EH (cell line): Measurements from ENCODE around the gene NDUFV3.
"Not testable (repeated sequence)": the region's sequence is repeated elsewhere in the genome, so short reads cannot be mapped to it uniquely, and the experiment has no call there.

Experiments used
- DNase-seq: peaks from one replicate; pipeline ENCODE4 v3.0.0-alpha.2; 2015; ENCODE audit warnings: low read depth

NDUFV3 gene

DNA sequence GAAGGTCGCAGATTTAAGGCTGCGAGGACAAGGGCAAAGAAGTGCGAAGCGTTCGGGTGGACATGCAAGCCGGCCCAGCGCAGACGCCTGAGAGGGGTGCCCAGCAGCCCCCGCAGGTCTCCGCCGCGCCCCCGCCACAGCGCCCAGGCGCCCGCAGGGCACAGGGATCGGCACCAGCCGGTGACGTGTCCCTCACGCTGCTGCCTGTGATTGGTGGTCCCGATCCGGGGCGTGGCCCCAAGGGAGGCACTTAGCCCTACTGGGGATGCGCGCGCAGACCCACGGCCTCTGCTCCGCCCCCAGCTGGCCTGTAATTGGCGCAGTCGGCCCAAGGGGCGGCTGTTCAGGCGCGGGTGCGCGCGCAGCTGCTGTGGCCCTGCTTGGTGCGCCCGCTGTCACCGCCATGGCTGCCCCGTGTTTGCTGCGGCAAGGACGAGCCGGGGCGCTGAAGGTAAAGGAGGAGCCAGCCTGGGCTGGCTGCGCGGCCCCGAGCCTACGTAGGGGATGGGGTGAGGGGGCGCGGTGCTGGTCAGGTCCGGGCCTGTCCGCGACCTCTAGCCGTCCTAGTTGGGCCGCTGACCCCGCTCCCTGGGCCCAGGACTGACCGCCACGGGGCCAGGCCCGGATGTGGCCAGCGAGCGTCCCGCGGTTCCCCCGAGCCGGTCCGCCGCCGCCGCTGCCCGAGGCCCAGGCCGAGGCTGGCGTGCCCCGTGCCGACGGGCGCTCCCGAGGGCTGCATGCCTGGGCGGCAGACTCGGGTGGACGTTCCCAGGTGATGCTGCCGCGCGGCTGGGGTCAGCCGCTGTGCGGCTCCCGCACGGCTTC is at the start of gene NDUFV3:
TSS of gene NDUFV3 (plus strand) at position 379 of the 825 bp plus-strand sequence. CDS start at position 404, 25 bp downstream.
- peak; percentile 99 for DNase-seq

DNA sequence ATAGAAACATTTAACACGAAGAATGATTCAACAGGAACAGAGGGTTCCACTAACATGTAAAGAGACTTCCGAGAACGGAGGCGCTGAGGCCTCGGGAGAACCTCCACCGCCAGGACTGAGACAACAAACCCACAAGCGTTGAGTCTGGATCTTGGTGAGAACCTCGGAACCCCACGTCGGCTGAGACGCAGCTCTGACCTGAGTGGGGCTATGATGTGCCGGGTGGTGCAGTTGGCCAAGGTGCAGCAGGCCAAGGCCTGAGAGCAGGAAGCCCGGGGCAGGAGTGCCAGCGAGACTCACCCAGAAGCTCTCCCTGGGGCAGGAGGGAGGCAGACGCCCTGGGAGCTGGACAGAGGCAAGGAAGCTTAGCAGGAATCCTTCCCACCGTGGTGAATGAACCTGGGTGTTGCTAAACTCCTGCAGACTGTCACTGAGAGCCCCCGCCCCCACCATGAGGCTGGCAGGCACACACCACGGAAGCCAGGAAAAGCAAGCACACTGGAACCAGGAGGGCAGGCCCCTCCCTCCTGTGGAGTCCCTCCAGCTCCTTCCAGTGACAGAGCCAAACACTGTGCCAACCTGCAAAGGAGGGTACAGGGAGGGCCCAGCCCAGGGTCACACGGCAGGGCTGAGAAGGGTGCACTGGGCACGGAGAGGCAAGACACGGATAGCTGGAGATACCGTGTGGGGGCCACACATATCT is 48.5 kb upstream of the NDUFV3 start:
- no peak for DNase-seq

DNA sequence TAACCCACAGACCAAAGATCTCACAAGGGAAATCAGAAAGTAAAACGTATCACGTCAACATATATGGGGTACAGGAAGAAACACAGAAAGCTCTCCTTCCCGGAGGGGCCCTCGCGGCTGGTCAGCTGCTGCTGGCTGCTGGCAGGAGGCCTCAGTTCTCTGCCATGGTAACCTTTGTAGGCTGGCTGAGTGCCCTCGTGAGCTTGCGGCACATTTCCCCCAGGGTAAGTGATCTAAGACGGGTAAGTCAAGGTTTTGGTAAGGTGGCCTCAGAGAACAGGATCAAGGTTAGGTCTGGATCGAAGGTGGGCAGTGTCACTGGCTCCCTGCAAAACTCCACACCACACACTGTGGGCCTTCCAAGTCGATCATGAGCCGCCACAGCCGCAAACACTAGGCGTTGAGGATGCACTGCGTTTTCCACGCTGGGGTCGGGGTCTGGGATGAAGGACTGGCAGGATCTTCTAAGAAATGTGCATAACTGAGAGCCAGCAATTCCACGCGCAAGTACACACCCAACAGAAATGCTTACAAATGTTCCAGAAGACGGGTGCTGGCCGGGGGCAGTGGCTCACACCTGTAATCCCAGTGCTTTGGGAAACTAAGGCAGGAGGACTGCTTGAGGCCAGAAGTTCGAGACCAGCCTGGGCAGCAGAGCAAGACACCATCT is 47.7 kb upstream of the NDUFV3 start:
- no peak for DNase-seq

DNA sequence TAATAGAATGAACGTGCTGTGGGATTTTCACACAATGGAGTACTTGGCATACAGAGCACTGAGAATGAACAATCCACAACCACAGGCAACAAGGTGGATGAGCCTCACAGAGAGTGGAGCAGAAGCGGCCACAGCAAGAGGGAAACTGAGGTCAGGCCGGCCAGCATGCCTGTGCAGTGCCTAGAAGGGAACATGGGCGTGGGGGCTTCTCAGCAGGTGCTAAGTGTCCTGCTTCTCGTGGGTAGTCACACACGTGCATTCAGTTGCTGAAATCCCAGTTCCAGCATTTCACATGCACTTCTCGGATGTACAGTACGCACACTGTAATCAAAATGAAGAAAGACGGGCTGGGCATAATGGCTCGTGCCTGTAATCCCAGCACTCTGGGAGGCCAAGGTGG is 46.9 kb upstream of the NDUFV3 start:
- DNase-seq = no peak

DNA sequence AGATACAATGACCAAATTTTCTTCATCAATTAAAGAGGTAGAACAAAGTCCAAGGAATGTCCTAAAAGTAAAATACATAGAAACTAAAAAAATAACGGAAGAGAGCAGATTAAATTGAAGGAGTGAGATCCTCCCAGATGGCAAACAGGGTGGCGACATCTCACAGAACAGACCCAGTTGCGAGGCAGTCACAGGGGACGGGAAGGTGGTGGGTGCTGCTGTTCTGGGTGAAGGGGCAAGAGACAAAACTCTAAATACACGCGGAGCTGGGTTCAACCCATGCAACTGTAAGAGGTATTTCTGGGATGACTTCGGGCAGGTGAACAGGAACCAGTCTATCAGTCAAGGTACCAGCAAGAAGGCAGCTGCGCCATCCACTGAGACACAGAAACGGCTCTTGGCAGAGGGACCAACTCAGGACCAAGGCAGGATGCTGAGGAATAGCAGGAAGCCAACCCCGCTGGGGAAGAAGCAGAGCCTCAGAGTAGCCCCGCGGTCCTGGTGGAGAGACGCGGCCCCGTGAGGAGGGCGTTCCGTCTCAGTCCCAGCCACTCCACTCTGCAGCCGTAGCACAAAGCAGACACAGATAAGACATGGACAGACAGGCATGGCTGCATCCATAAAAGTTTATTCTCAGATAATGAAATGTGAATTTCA is 45.9 kb upstream of the NDUFV3 start:
- no peak for DNase-seq

DNA sequence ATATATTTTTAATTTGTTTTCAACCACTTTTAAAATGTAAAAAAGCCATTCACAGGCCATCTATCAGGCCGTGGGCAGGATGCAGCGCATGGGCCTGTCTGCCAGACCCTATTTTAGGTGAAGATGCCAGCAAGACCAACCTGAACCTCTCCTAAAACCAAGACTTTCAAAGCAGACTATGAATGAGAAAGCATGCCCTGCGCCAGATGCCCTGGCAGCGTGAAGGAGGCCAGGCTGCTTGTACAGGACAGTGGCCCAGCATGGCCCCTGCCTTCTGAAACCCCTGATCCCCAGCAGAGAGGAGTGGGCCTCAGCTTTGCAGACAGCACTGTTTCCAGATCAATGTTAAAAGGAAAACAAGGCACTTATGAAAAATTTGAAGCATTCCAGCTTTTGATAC is 45.4 kb upstream of the NDUFV3 start:
- DNase-seq = no peak

DNA sequence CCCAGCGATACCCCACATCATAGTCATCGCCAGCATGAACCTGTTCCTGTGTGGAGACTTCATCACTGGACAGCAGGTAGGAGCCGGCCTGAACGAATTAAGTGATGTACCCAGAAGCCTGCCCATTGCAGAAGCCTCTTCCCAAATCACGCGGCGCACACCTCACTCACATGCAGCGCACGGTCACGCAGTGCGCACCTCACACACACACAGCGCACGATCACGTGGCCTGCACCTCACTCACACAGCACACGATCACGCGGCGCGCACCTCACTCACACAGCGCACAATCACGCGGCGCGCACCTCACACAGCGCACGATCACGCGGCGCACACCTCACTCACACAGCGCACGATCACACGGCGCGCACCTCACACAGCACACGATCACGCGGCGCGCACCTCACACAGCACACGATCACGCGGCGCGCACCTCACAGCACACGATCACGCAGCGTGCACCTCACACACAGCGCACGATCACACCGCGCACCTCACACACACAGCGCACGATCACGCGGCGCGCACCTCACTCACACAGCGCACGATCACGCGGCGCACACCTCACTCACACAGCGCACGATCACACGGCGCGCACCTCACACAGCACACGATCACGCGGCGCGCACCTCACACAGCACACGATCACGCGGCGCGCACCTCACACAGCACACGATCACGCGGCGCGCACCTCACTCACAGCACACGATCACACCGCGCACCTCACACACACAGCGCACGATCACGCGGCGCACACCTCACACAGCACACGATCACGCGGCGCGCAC is 44.8 kb upstream of the NDUFV3 start:
- not testable (repeated sequence) for DNase-seq

DNA sequence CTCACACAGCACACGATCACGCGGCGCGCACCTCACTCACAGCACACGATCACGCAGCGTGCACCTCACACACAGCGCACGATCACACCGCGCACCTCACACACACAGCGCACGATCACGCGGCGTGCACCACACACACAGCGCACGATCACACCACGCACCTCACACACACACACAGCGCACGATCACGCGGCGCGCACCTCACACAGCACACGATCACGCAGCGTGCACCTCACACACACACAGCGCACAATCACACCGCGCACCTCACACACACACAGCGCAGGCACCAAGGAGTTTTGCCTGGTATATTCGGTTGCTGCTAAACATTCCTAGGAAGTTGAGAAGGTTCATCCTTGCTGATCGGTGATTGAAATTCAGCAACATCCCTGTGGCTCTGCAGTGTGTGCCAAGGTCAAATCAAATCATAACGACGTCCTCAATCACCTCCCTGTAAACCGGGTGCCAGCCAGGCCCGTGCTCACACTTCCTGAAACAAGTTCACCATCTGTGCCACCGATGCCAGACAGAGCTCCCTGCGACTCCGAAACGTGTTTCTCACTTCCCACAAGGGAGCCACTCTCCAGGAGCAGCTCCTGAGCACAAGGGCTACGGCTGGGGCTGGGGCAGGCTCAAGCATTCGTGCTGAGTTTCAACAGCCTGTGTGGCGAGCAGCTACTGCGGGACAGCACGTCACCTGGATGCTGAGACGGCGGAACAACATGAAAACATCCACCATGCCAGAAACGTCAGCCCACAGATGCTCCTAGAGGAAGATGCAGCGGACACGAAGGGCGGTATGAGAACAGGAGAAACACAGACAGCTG is 44.0 kb upstream of the NDUFV3 start:
- DNase-seq = no peak

DNA sequence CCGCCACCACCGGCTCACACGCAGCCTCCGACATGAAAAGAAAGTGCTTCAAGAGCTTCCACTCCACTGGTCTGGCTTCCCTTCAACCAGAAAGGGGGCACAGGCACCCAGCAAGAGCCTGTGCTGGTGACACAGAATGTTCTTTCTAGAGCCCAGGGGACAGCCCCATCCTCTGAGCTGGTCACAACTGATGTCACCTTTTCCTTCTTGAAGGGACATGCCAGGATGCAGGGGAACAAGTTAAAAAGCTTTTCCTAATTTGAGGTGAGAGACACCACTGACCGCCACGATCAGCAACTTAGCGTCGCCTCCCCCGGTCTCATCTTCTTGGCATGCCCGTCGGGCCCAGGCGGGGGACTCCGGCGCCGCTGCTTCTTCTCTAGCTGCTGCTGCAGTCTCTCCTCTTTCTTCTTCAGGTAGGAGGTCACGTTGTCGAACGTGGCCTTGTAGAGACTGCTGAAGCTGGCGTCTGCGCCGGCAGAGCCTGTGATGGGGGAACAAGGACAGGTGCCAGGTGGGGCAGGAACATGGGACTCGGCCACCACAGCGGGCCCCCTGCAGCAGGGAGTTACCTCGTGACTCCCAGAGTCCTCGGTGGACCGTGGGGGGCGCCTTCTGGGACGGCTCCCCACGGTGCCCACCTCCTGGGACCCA is 43.2 kb upstream of the NDUFV3 start:
- DNase-seq = no peak

DNA sequence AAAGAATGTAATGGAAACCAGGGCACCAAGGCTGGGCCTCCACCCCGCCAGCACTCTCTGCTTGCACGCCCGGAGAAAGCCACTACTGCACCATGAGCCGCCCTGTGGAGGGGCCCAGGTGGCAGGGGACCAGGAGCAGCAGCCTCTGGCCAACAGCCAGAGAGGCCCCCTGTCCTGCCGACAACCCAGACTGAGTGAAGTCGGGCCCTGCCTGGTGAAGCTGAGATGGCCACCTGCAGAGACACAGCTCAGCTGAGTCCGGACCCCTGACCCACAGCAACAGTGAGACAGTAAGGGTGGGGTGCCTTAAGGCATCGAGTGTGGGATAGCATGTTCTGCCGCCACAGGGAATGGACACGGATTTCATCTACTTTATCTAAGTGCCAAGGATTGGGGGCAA is 42.6 kb upstream of the NDUFV3 start:
- DNase-seq = no peak

DNA sequence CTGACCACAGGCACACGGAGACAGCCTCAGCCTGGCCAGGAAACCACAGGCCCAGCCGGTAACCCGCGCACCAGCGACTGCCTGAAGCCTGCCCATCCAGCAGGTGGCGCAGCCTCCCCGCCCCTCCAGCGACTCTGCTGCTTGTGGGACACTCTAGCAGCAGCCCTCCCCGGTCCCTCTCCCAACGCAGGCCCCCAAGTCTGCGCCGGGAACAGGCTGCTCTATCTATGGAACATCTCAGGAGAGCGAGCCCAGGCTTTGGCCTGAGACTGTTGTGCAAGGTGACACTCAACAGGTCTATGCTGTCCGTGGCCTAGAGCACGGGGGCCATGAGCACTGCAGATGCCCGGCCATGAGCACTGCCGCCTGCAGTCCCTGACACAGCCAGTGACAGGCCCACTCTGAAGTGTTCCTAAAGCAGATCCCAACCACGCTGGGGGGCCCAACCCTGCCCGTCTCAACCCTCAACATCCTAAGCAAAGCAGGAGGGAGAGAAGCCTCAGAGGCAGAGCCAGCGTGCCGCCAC is 42.2 kb upstream of the NDUFV3 start:
- DNase-seq = no peak

DNA sequence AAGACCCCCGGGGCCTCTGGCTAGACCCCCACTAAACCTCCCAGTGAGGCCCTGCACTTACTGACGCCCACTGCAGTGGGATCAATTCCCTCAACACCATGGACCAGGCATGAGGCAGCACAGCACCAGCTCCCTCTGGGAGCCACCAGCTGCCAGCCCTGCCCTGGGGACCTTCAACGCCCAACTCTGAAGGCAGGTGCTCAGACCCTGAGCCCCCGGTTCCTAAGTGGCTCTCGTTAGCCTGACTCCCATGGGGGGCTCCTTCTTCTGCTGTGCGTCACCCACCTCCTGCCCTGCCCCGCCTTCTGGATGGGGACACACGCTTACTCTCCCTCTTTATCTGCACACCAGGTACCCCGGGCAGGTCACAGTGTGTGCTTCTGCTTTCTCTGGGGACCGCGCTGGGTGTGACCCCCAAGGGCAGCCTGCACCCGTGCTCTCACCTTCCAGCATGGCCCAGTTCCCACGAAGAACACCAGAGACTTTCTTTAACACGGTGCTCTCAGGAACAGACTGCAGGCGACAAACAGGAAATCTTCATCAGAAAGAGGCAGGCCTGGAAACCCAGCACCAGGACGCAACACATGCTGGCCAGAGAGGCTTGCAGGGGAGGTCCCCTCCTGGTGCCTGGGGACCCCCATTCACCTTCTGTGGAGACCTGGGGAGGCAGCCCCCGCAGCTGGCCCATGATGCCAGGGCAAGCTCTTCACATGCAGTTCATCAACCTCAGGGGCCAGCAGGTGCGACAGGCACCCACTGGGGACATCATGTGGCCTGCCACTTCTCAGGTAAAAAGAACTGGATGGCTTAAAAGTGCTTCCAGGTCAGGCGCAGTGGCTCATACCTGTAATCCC is 41.1 kb upstream of the NDUFV3 start:
- no peak for DNase-seq

DNA sequence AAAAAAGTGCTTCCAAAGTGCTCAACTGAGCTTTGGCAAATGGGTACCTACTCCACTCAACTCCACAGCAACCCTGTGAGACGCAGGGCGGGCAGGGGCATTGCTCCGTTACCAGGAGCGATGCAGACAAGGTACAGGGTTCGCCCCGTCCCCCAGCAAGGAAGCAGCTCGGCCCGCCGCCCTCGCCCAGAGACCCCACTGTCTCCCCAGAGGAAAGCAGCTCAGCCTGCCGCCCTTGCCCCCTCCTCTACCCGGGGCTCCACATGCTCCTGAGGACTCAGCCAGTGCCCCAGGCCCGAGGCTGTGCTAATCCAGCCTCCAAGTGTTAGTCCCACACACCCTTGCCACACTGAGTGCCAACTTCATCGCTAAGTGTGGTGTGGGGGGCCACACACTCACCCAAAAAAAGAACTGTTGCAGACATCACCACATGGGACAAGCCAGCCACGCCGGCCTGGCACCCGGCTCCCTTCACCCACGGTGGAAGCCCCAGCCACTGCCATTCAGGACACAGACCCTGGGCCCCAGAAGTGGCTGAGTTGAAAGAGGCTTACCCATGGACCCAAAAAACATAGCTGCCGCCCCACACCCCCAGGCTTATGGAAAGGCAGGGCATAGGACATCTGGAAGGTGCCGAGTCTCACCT is 40.1 kb upstream of the NDUFV3 start:
- DNase-seq = no peak

DNA sequence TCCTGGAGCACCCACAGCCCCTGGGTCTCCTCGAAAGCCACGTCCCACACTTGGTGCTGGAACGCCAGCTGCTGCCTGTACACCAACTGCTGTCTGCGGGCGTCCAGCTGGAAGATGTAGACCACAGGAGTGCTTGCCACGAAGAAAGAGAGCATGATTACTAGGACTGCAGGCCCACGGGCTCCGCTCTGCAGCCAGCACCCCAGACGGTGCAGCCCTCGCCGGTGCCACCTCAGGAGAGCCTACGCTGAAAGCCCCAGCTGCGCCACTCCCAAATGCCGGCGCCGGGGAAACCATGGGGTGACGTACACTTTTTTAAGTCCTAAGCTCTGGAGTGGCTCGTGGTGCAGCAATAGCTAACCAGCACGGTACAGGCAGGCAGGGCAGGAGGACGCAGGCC is 39.5 kb upstream of the NDUFV3 start:
- no peak for DNase-seq

DNA sequence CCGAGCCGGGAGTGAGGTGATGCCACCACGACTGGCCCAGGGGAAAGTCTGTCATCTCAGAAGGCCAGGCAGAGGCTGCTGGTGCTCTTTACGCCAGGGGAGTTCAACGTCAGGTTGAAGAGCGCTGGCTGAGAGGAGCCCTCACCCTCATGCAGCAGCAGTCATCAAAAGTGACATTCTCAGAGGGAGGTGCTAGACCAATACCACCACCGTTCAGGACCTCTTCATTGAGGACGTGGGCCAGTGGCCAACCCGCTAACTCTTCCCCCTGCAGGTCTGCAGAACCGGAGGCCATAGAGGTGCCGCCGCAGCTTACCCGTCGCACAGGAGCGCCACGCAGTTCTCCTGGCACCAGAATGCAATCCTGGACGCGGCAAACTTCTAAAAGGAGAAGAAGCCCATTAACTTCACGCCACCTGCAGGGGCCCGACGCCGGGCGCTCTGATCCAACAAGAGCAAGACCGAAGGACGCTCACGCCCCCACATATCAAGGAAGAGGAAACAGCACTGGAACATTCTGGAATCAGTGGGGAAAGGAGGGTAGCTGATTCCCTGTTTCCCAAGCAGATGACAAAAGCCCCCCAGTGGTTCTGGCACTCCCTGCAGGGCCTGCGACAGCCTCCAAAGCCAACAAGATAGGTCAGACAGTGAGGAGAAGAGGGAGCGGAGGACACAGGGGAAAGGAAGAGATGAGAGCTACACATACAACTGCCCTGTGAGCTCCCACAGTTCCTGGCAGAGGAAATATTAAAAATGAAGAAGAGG is 38.7 kb upstream of the NDUFV3 start:
- DNase-seq = no peak

DNA sequence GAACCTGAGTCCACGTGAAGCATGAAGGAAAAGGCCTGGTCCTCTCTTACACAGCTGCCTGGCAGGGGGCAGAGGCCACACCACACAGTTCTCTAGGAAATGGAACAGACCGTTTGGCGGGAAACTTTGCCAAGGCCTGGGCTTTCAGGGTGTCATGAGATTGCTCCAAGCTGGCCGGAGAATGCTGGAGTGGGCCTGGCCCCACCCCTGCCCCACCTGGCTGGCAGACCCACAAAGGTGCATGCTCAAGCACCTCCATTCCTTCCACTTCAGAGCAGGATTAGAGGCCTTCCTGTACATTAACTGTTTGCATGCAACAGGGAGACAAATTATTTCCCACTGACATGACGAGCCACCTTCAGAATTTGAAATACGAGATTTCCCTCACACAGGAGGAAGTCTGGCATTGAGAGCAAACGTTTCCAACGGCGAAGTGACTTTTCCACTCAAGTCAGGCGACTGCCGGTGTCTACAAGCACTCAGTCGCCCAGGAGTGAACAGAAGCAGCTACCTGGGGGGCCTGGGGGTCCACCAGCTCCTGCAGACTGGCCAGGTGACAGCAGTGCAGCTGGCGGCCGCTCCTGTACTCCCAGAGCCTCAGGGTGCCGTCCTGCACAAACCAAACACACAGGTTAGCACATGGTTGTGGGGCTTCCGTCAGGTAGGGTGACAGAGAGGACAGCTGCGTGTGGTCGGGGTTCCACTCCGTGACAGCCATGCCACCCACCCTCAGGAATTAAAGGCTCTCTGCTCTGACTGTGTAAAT is 37.8 kb upstream of the NDUFV3 start:
- no peak for DNase-seq

DNA sequence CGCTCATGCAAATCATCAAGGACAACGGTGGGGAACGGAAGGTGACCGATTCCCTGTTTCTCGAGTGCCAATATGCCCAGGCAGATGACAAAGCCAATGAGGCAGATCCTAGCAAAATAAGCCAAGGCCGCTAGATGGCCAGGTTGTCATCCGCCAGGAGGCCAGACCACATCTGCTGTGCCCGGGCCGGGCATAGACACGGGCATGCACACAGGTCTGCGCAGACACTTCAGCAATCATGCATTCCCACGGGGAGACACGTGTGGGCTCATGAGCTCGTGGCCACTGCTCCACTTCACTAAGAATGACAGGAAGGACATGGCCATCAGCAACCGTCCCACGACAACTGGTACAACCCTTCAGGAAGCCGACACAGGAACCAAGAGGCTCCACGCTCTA is 37.2 kb upstream of the NDUFV3 start:
- DNase-seq = no peak
